C4-2B (cell line): ENCODE measurements around the gene BTBD9.

ENCODE experiments used
- H3K27ac ChIP-seq: fragments of 450-650 bp; 2 replicates; pipeline ENCODE4 v1.5.1; 2017
- CTCF ChIP-seq: fragments of 450-650 bp; conservative IDR thresholded peaks from 2 replicates; pipeline ENCODE4 v1.5.1; 2017; ENCODE audit warnings: mild to moderate bottlenecking
- ZFX ChIP-seq: fragments of 450-650 bp; IDR thresholded peaks from 2 replicates; pipeline ENCODE4 v1.6.1; 2017

The BTBD9 gene

GRCh38 chr6:38144365-38144945 is 495.3 kb downstream of the BTBD9 start:
- TF ChIP-seq CTCF: no peak
- TF ChIP-seq ZFX: no peak
- no peak overlapping the region for H3K27ac ChIP-seq

GRCh38 chr6:38143191-38144150 is 496.3 kb downstream of the BTBD9 start:
- H3K27ac ChIP-seq: no peak overlapping the region
- TF ChIP-seq ZFX: no peak
- TF ChIP-seq CTCF: no peak

- no peak overlapping the region for H3K27ac ChIP-seq
- TF ChIP-seq ZFX: no peak
- no peak for TF ChIP-seq CTCF
These were observed 497.4 kb downstream of the BTBD9 start for GRCh38 chr6:38142178-38142902.

GRCh38 chr6:38141716-38142115 is 498.0 kb downstream of the BTBD9 start:
- H3K27ac ChIP-seq: no peak overlapping the region
- TF ChIP-seq CTCF: no peak

GRCh38 chr6:38141085-38141484 is 498.6 kb downstream of the BTBD9 start:
- TF ChIP-seq CTCF (no peak), ZFX (no peak)
- H3K27ac ChIP-seq: no peak overlapping the region

- no peak for TF ChIP-seq CTCF
- H3K27ac ChIP-seq: no peak overlapping the region
These were observed 501.4 kb downstream of the BTBD9 start for GRCh38 chr6:38138374-38138773.

- no peak for TF ChIP-seq ZFX
- no peak for TF ChIP-seq CTCF
- H3K27ac ChIP-seq: no peak overlapping the region
These were observed 502.0 kb downstream of the BTBD9 start for GRCh38 chr6:38137608-38138265.
